ENCODE results near the gene NELFE. TPM values are rescaled to one million over a fixed set of nuclear protein-coding genes. Genes with fewer than 3 reads are reported as not detected.

The NELFE gene
- total RNA-seq, 1 donor from 2014 or later: 100 TPM

DNA sequence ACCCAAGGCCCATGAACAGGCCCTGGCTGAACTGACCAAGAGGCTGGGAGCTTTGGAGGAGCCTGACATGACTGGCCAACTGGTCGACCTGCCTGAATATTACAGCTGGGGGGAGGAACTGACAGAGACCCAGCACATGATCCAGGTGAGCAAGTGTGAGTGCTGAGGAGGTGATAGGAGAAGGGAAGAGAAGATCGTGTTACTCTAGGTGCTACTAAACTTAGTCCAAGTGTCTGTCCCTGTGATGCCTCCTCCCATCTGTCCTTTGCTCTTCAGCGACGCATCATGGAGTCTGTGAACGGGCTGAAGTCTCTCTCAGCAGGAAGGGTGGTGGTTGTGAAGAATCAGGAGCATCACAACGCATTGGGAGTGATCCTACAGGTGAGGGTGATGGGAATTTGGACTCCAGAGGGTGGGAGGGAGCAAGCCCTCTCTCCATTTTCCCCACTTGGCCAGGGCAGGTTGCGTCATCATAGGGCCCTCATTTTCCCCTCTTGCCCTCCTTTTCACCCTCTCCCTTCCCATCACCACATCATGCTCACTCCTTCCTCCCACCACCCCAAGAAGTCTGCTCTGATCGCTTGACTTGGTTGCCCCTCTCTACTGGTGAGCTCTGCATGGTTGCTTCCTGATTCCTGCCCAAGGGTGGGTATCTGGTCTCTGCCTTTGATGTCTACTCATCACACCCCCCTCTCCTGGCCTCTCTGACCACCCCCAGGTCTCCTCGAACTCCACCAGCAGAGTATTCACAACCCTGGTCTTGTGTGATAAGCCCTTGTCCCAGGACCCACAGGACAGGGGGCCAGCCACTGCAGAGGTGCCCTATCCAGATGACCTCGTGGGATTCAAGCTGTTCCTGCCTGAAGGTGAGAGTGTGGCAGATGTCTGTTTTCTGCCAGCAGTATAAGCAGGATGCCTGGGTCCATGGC is 8.5 kb upstream of the NELFE start:
- TF ChIP-seq POLR2AphosphoS5 (IDR thresholded peaks at IDR 0.05; ENCODE audit: insufficient read depth in 1 of 2, low read depth in 1 of 2) (no peak), POLR2A (IDR thresholded peaks at IDR 0.05) (no peak)
- TF ChIP-seq, protein P1, sequence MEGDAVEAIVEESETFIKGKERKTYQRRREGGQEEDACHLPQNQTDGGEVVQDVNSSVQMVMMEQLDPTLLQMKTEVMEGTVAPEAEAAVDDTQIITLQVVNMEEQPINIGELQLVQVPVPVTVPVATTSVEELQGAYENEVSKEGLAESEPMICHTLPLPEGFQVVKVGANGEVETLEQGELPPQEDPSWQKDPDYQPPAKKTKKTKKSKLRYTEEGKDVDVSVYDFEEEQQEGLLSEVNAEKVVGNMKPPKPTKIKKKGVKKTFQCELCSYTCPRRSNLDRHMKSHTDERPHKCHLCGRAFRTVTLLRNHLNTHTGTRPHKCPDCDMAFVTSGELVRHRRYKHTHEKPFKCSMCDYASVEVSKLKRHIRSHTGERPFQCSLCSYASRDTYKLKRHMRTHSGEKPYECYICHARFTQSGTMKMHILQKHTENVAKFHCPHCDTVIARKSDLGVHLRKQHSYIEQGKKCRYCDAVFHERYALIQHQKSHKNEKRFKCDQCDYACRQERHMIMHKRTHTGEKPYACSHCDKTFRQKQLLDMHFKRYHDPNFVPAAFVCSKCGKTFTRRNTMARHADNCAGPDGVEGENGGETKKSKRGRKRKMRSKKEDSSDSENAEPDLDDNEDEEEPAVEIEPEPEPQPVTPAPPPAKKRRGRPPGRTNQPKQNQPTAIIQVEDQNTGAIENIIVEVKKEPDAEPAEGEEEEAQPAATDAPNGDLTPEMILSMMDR (IDR thresholded peaks at IDR 0.05): no peak
- H3K9me3 ChIP-seq: no peaks in the 10 kb centered on the region
- no peaks in the 10 kb centered on the region for H3K27me3 ChIP-seq
- H3K27ac ChIP-seq: no peak overlapping the region
- no peak for DNase-seq (ENCODE audit: extremely low spot score in 2 of 2)
- H3K36me3 ChIP-seq: peaks cover 0 to 78% of the 10 kb centered on the region in 2 donors
- H3K4me1 ChIP-seq: peaks cover 20% of the 10 kb centered on the region
- intact Hi-C loops (cut with DNase I): no loop called here
- H3K4me3 ChIP-seq: no peak overlapping the region

DNA sequence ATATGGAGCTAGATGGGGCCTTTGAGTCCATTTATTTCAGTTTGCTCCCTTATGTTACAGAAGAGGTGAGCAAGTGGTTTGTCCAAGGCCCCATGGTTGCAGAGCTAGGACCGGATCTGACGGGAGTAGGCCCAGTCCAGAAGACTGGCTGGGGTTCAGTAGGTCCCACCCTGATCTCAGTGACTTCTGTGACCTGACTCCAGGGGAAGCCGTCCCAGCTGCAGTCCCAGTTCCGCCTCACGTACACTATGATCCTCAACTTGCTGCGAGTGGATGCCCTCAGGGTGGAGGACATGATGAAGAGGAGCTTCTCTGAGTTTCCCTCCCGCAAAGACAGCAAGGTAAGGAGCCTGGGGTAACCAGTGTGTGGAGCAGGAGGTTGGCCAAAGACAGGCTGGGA is 7.7 kb upstream of the NELFE start:
- TF ChIP-seq POLR2AphosphoS5 (IDR thresholded peaks at IDR 0.05; ENCODE audit: insufficient read depth in 1 of 2, low read depth in 1 of 2) (no peak), POLR2A (IDR thresholded peaks at IDR 0.05) (no peak)
- TF ChIP-seq, protein P1 (IDR thresholded peaks at IDR 0.05): no peak
- Histone ChIP-seq H3K27me3 (no peaks in the 10 kb centered on the region), H3K4me1 (peaks cover 17% of the 10 kb centered on the region), H3K36me3 (peaks cover 0 to 84% of the 10 kb centered on the region in 2 donors), H3K9me3 (no peaks in the 10 kb centered on the region), H3K4me3 (no peak overlapping the region), H3K27ac (no peak overlapping the region)
- no peak for DNase-seq (ENCODE audit: extremely low spot score in 2 of 2)
- intact Hi-C loops (cut with DNase I): no loop called here

DNA sequence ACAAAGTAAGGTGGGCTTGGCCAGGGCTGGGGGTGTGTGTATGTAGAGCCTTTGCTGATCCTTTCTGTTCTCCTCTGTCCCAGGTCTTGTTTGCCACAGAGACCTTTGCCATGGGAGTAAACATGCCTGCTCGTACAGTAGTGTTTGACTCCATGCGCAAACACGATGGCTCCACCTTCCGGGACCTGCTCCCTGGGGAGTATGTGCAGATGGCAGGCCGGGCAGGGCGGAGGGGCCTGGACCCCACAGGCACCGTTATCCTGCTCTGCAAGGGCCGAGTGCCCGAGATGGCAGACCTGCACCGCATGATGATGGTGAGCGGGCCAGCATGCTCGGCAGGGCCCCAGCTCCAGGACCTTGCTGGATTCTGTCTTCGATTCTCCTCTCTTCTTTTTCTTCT is 6.9 kb upstream of the NELFE start:
- intact Hi-C loops (cut with DNase I): no loop called here

DNA sequence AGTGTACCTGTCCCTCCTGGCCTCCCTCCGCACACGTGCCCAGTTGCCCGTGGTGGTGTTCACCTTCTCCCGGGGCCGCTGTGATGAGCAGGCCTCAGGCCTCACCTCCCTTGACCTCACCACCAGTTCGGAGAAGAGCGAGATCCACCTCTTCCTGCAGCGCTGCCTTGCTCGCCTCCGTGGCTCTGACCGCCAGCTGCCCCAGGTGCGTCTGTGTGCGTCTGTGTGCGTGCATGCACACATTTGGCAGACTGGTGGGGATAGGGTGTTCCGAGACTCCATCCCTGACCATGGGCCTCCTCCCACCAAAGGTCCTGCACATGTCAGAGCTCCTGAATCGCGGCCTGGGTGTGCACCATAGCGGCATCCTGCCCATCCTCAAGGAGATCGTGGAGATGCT is 5.2 kb upstream of the NELFE start:
- Histone ChIP-seq H3K36me3 (peaks cover 0 to 81% of the 10 kb centered on the region in 2 donors), H3K27ac (no peak overlapping the region), H3K4me1 (peaks cover 11% of the 10 kb centered on the region), H3K27me3 (no peaks in the 10 kb centered on the region), H3K9me3 (no peaks in the 10 kb centered on the region), H3K4me3 (no peak overlapping the region)
- intact Hi-C loops (cut with DNase I): no loop called here
- TF ChIP-seq POLR2A (IDR thresholded peaks at IDR 0.05) (no peak), POLR2AphosphoS5 (IDR thresholded peaks at IDR 0.05; ENCODE audit: insufficient read depth in 1 of 2, low read depth in 1 of 2) (no peak)
- TF ChIP-seq, protein P1 (IDR thresholded peaks at IDR 0.05): no peak
- no peak for DNase-seq (ENCODE audit: extremely low spot score in 2 of 2)

More for the DNA sequence above, 6.9 kb upstream of the NELFE start:
- no peak for DNase-seq (ENCODE audit: extremely low spot score in 2 of 2)
- H3K27me3 ChIP-seq: no peaks in the 10 kb centered on the region
- H3K36me3 ChIP-seq: peaks cover 0 to 89% of the 10 kb centered on the region in 2 donors
- peaks cover 9% of the 10 kb centered on the region for H3K4me1 ChIP-seq
- H3K9me3 ChIP-seq: no peaks in the 10 kb centered on the region
- no peak overlapping the region for H3K4me3 ChIP-seq
- TF ChIP-seq, protein P1 (IDR thresholded peaks at IDR 0.05): no peak
- TF ChIP-seq POLR2AphosphoS5 (IDR thresholded peaks at IDR 0.05; ENCODE audit: insufficient read depth in 1 of 2, low read depth in 1 of 2) (no peak), POLR2A (IDR thresholded peaks at IDR 0.05) (no peak)
- no peak overlapping the region for H3K27ac ChIP-seq

DNA sequence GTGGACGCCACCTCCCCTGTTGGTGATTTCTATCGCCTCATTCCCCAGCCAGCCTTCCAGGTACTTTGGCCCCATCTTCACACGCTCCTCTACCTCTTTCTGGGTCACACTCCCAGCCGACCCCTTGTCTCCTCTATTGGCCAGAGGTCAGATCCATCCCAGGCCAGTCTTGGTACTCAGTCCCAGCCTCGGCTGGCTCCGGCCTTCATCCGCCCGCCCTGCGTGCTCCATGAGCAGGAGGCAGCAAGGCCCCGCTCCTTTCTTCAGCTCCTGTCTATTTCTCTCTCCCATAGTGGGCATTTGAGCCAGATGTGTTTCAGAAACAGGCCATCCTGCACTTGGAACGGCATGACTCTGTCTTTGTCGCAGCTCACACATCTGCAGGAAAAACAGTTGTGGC is 2.8 kb upstream of the NELFE start:
- H3K36me3 ChIP-seq: peaks cover 0 to 62% of the 10 kb centered on the region in 2 donors

More for the DNA sequence above, 2.8 kb upstream of the NELFE start:
- intact Hi-C loops (cut with DNase I): no loop called here
- H3K27ac ChIP-seq: no peak overlapping the region
- no peak for DNase-seq (ENCODE audit: extremely low spot score in 2 of 2)
- H3K4me1 ChIP-seq: peaks cover 25% of the 10 kb centered on the region
- no peaks in the 10 kb centered on the region for H3K9me3 ChIP-seq
- no peaks in the 10 kb centered on the region for H3K27me3 ChIP-seq
- TF ChIP-seq POLR2A (IDR thresholded peaks at IDR 0.05) (no peak), POLR2AphosphoS5 (IDR thresholded peaks at IDR 0.05; ENCODE audit: insufficient read depth in 1 of 2, low read depth in 1 of 2) (no peak)
- TF ChIP-seq, protein P1 (IDR thresholded peaks at IDR 0.05): no peak
- H3K4me3 ChIP-seq: no peak overlapping the region

Data from vagina (tissue), 2 donors.